Activated CD8-positive, alpha-beta T cell treated with anti-CD3 and anti-CD28 coated beads for 36 hours (primary cell): ENCODE results near the gene SERPING1. TPM values are rescaled to one million over a fixed set of nuclear protein-coding genes. Genes with fewer than 3 reads are reported as not detected.

ENCODE experiments used
- ATAC-seq: fragments of 200-7000 bp; cut with Tn5 transposase; one replicate; pipeline ENCODE4 v1.10.0; 2021; ENCODE audit warnings: mild to moderate bottlenecking, moderate library complexity
- CTCF ChIA-PET: fragments of 350-600 bp; sonication (Branson Sonifier 250); formaldehyde crosslinking; loops from one replicate; lab custom pipeline; 2021; ENCODE audit warnings: antibody characterized with exemption; lab: Charles Lee
- POLR2A ChIA-PET: fragments of 350-600 bp; sonication (Branson Sonifier 250); formaldehyde crosslinking; loops from one replicate; lab custom pipeline; 2021; ENCODE audit warnings: antibody characterized with exemption; lab: Charles Lee
- DNase-seq: peaks from one replicate; pipeline ENCODE4 v3.0.0-alpha.2; 2020
- H3K27ac Mint-ChIP-seq: one replicate; pipeline ENCODE4 v1.8.0; 2021; ENCODE audit warnings: mild to moderate bottlenecking, mixed read lengths
- H3K27me3 Mint-ChIP-seq: one replicate; pipeline ENCODE4 v1.8.0; 2021; ENCODE audit warnings: mixed read lengths
- H3K36me3 Mint-ChIP-seq: one replicate; pipeline ENCODE4 v1.8.0; 2021; ENCODE audit warnings: low read depth, mixed read lengths
- H3K4me1 Mint-ChIP-seq: one replicate; pipeline ENCODE4 v1.8.0; 2021; ENCODE audit warnings: low read depth, mixed read lengths
- H3K4me3 Mint-ChIP-seq: one replicate; pipeline ENCODE4 v1.8.0; 2021; ENCODE audit warnings: mild to moderate bottlenecking, moderate library complexity, mixed read lengths
- H3K9me3 Mint-ChIP-seq: one replicate; pipeline ENCODE4 v1.8.0; 2021; ENCODE audit warnings: mixed read lengths
- intact Hi-C: fragments of 100-400 bp; cut with micrococcal nuclease; formaldehyde crosslinking; loops from one replicate; pipeline ENCODE4 v1.10.0; 2022
- total RNA-seq, 2 experiments: library from RNA; stranded (reverse); gene quantifications; one replicate each; pipeline ENCODE4 v1.2.3, GENCODE V29; 2021
- TF ChIP-seq, protein P1 (sequence below): fragments of 200-600 bp; IDR thresholded peaks from one replicate; pipeline ENCODE4 v1.8.0; 2022; ENCODE audit warnings: antibody characterized with exemption, mild to moderate bottlenecking

Gene SERPING1
- total RNA-seq, 2 experiments from 2014 or later, result not detected

DNA sequence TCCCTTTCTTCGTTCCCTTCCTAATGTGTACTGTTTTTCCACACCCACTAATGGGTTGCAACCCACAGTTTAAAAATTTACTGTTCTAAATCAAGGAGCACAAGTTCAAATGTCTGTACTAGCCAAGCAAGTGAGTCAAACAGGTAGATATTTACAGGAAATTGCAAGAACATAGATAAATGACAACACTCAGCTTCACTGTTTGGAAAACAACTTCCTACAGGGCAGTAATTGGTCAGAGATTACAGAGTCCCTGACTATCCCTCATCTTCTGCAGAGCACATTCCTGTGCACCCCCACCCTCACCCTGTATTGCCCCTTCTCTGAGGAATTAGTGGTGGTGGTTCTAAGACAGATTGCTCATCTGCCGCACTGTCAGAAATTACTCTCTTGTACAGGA is 1.9 kb downstream of the SERPING1 start:
- intact Hi-C loops, result no loop called here
- ATAC-seq (no peak), DNase-seq (no peak)
- CTCF ChIA-PET, result interaction anchor here (1.8 kb wide), 1 partner anchor 45 kb away, joined by 6 read pairs; no protein-coding TSS in a partner anchor
- no peaks in the 10 kb centered on the region for H3K36me3 Mint-ChIP-seq
- POLR2A ChIA-PET, result interaction anchor here (1.0 kb wide), 1 partner anchor 31 kb away, joined by 4 read pairs; no protein-coding TSS in a partner anchor
- H3K27me3 Mint-ChIP-seq, result peaks cover 19% of the 10 kb centered on the region
- H3K27ac Mint-ChIP-seq, result no peak overlapping the region
- H3K9me3 Mint-ChIP-seq, result no peaks in the 10 kb centered on the region
- no peak overlapping the region for H3K4me3 Mint-ChIP-seq
- TF ChIP-seq, protein P1, sequence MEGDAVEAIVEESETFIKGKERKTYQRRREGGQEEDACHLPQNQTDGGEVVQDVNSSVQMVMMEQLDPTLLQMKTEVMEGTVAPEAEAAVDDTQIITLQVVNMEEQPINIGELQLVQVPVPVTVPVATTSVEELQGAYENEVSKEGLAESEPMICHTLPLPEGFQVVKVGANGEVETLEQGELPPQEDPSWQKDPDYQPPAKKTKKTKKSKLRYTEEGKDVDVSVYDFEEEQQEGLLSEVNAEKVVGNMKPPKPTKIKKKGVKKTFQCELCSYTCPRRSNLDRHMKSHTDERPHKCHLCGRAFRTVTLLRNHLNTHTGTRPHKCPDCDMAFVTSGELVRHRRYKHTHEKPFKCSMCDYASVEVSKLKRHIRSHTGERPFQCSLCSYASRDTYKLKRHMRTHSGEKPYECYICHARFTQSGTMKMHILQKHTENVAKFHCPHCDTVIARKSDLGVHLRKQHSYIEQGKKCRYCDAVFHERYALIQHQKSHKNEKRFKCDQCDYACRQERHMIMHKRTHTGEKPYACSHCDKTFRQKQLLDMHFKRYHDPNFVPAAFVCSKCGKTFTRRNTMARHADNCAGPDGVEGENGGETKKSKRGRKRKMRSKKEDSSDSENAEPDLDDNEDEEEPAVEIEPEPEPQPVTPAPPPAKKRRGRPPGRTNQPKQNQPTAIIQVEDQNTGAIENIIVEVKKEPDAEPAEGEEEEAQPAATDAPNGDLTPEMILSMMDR, result no peak
- no peaks in the 10 kb centered on the region for H3K4me1 Mint-ChIP-seq

DNA sequence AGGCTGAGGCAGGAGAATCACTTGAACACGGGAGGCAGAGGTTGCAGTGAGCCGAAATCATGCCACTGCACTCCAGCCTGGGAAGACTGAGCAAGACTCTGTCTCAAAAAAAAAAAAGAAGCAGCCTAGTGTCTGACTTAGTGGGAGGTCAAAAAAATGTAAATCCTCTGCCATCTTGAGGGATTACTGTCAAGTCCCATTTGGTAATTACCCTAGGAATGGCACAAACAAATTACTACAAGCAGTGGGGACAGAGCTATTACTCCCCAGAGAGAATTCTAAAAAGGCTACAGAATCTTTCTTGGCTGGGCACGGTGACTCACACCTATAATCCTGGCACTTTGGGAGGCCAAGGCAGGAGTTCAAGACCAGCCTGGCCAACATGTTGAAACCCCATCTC is 3.8 kb downstream of the SERPING1 start:
- H3K4me3 Mint-ChIP-seq, result no peak overlapping the region
- intact Hi-C loops, result no loop called here
- H3K27ac Mint-ChIP-seq, result no peak overlapping the region
- ATAC-seq (no peak), DNase-seq (no peak)
- no peaks in the 10 kb centered on the region for H3K9me3 Mint-ChIP-seq
- TF ChIP-seq, protein P1, result no peak
- POLR2A ChIA-PET, result interaction anchor here (0.6 kb wide), 1 partner anchor 617 kb away, joined by 4 read pairs; no protein-coding TSS in a partner anchor
- no peaks in the 10 kb centered on the region for H3K4me1 Mint-ChIP-seq
- CTCF ChIA-PET, result interaction anchor here (0.8 kb wide), 1 partner anchor 40 kb away, joined by 3 read pairs; no protein-coding TSS in a partner anchor
- no peaks in the 10 kb centered on the region for H3K36me3 Mint-ChIP-seq
- peaks cover 19% of the 10 kb centered on the region for H3K27me3 Mint-ChIP-seq

DNA sequence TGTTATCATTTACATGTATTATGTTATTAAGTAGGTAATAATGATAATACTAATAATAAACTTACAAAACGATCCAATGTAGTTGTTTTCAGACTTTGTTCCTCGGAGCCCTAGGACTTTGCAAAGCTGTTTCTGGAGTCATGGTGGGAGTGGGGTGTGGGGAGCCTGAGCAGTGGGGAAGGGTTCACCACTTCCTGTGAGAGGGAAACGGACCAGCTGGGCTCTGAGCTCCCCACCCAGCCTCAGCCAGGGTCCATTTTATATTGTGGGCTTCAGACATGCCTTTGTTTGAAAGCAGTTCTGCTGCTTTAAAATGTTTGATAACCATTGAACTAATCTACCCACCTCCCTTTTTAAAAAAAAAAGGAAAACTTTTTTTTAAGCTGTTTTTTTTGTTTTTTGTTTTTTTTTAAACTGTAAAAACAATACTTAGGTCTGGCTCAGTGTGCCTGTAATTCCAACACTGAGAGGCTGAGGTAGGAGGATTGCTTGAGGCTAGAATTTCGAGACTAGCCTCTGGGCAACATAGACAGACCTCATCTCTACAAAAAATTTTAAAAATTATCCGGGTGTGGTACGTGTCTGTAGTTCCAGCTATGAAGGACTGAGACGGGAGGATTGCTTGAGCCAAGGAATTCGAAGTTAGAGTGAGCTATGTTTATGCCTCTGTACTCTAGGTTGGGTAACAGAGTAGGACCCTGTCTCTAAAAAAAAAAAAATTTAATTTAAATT is 7.0 kb downstream of the SERPING1 start:
- Mint-ChIP-seq H3K9me3 (no peaks in the 10 kb centered on the region), H3K36me3 (no peaks in the 10 kb centered on the region), H3K4me3 (no peak overlapping the region), H3K27me3 (peaks cover 3% of the 10 kb centered on the region), H3K27ac (no peak overlapping the region), H3K4me1 (no peaks in the 10 kb centered on the region)
- POLR2A ChIA-PET, result interaction anchor here (0.9 kb wide), 1 partner anchor 14 kb away, joined by 3 read pairs; no protein-coding TSS in a partner anchor
- no peak for ATAC-seq
- intact Hi-C loops, result no loop called here
- CTCF ChIA-PET, result interaction anchor here (0.6 to 1.9 kb wide), 5 partner anchors 28 to 111 kb away, joined by 3 to 6 read pairs (median 4); no protein-coding TSS in a partner anchor
- no peak for DNase-seq
- TF ChIP-seq, protein P1, result no peak

DNA sequence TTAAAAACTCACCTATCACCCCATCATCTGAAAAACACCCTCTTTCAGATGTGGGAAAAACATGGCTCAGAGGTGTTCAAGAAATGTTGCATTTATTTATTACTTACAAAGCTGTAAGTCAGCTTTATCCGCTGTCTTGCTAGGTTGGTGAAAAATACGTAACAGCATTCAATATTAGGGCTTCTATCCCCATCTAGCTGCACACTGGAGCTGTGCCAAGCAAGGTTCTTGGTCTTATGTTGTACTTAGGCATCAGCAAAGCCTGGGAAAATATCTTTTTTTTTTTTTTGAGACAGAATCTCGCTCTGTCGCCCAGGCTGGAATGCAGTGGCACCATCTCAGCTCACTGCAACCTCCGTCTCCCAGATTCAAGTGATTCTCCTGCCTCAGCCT is 7.5 kb downstream of the SERPING1 start:
- TF ChIP-seq, protein P1, result no peak
- intact Hi-C loops, result no loop called here
- ChIA-PET POLR2A (interaction anchor here (0.9 kb wide), 1 partner anchor 14 kb away, joined by 3 read pairs; no protein-coding TSS in a partner anchor), CTCF (interaction anchor here (0.6 to 1.9 kb wide), 6 partner anchors 9 to 111 kb away, joined by 3 to 6 read pairs (median 4); no protein-coding TSS in a partner anchor)
- H3K9me3 Mint-ChIP-seq, result no peaks in the 10 kb centered on the region
- no peak overlapping the region for H3K27ac Mint-ChIP-seq
- H3K27me3 Mint-ChIP-seq, result peaks cover 3% of the 10 kb centered on the region
- no peak for ATAC-seq
- DNase-seq, result no peak
- no peaks in the 10 kb centered on the region for H3K4me1 Mint-ChIP-seq
- H3K4me3 Mint-ChIP-seq, result no peak overlapping the region
- no peaks in the 10 kb centered on the region for H3K36me3 Mint-ChIP-seq

DNA sequence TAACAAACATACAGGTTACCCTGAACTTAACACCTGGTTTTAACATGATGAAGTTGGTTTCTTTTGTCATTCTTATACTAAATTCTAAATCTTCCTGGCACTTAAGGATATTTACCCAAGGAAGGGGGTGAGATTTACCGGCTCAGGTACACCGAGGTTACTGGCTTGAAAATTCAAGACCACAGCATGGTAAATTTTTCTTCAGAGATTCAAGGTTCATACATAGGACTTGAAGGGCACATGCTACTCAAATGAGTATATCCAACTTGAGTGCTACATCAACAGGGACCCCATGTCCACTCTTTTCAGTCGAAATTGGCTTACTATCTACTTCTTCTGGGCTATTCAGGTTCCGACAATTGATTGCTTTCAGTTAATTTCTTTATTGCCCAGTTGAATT is 12.7 kb downstream of the SERPING1 start:
- no peaks in the 10 kb centered on the region for H3K4me1 Mint-ChIP-seq
- ChIA-PET CTCF (interaction anchor here (1.0 to 1.4 kb wide), 3 partner anchors 30 to 34 kb away, joined by 3 to 4 read pairs (median 3); no protein-coding TSS in a partner anchor), POLR2A (no interaction called here)
- H3K27me3 Mint-ChIP-seq, result peaks cover 3% of the 10 kb centered on the region
- intact Hi-C loops, result no loop called here
- H3K9me3 Mint-ChIP-seq, result no peaks in the 10 kb centered on the region
- H3K36me3 Mint-ChIP-seq, result no peaks in the 10 kb centered on the region
- TF ChIP-seq, protein P1, result no peak
- H3K4me3 Mint-ChIP-seq, result no peak overlapping the region
- no peak overlapping the region for H3K27ac Mint-ChIP-seq
- DNase-seq, result no peak
- no peak for ATAC-seq
